HepG2 (cell line): Measurements from ENCODE around the gene CYP19A1. TPM values are rescaled to one million over a fixed set of nuclear protein-coding genes. Genes with fewer than 3 reads are reported as not detected.

ENCODE experiments used
- ARID5B ChIP-seq: IDR thresholded peaks from 2 replicates; pipeline ENCODE4 v1.4.0; 2020; ENCODE audit warnings: mild to moderate bottlenecking, missing genetic modification reagents
- DPF2 ChIP-seq: sonication (generic); formaldehyde crosslinking; IDR thresholded peaks from 2 replicates; pipeline ENCODE4 v1.4.0; 2020; ENCODE audit warnings: mild to moderate bottlenecking, low read depth, missing genetic modification reagents, borderline replicate concordance
- FOXP4 ChIP-seq: sonication (generic); formaldehyde crosslinking; IDR thresholded peaks from 2 replicates; pipeline ENCODE4 v1.4.0; 2020; ENCODE audit warnings: missing genetic modification reagents
- HNF1A ChIP-seq, 2 experiments: sonication (generic) in 1 of 2; formaldehyde crosslinking in 1 of 2; IDR thresholded peaks; 2 replicates each; pipeline versions ENCODE4 v1.4.0 to v1.6.1; 2016 to 2020; ENCODE audit warnings: borderline replicate concordance in 1 of 2, low read depth in 1 of 2, mild to moderate bottlenecking in 1 of 2, missing genetic modification reagents in 1 of 2
- NR2C2 ChIP-seq: sonication (generic); formaldehyde crosslinking; IDR thresholded peaks from 2 replicates; pipeline ENCODE4 v1.4.0; 2020; ENCODE audit warnings: missing genetic modification reagents, mild to moderate bottlenecking, moderate library complexity, borderline replicate concordance
- PHF5A ChIP-seq: IDR thresholded peaks from one replicate; pipeline ENCODE4 v1.6.1; 2018; ENCODE audit warnings: low read depth, missing genetic modification reagents; ENCODE audit not compliant: unreplicated experiment
- WIZ ChIP-seq: sonication (generic); formaldehyde crosslinking; IDR thresholded peaks from 2 replicates; pipeline ENCODE4 v1.5.1; 2020; ENCODE audit warnings: mild to moderate bottlenecking, missing genetic modification reagents
- ZMAT5 ChIP-seq: sonication (generic); formaldehyde crosslinking; IDR thresholded peaks from 2 replicates; pipeline ENCODE4 v1.5.0; 2020; ENCODE audit warnings: mild to moderate bottlenecking, low read depth, missing genetic modification reagents, borderline replicate concordance
- ZMYM4 ChIP-seq: sonication (generic); formaldehyde crosslinking; IDR thresholded peaks from 2 replicates; pipeline ENCODE4 v1.8.1; 2023; ENCODE audit warnings: mild to moderate bottlenecking, missing genetic modification reagents
- ZNF263 ChIP-seq: sonication (generic); formaldehyde crosslinking; IDR thresholded peaks from 2 replicates; pipeline ENCODE4 v1.4.0; 2020; ENCODE audit warnings: missing genetic modification reagents
- ZNF691 ChIP-seq: sonication (generic); formaldehyde crosslinking; IDR thresholded peaks from 2 replicates; pipeline ENCODE4 v1.4.0; 2020; ENCODE audit warnings: missing genetic modification reagents, low read depth, mild to moderate bottlenecking, borderline replicate concordance
- ZNF746 ChIP-seq: sonication (generic); formaldehyde crosslinking; IDR thresholded peaks from 2 replicates; pipeline ENCODE4 v1.8.0; 2022; ENCODE audit warnings: mild to moderate bottlenecking, missing genetic modification reagents
- ZNF761 ChIP-seq: sonication (generic); formaldehyde crosslinking; conservative IDR thresholded peaks from 2 replicates; pipeline ENCODE4 v1.4.0; 2020; ENCODE audit warnings: mild to moderate bottlenecking, missing genetic modification reagents
- ZNF816 ChIP-seq: sonication (generic); formaldehyde crosslinking; IDR thresholded peaks from 2 replicates; pipeline ENCODE4 v1.8.0; 2022; ENCODE audit warnings: missing genetic modification reagents, mild to moderate bottlenecking, borderline replicate concordance
- polyA plus RNA-seq, 8 experiments: library from polyadenylated mRNA; depleted of rRNA in 3 of 8; stranded (reverse) in 7 of 8; unstranded in 1 of 8; fragments of >200 nt; fragmentation: Illumina TruSeq in 4 of 8; extraction: Trizol in 4 of 8; gene quantifications; 2 replicates each; pipeline versions ENCODE4 v1.2.1 to v1.2.3, GENCODE V29; 2011 to 2016; ENCODE audit warnings: low read depth in 4 of 8, missing spikeins in 1 of 8, mixed read lengths in 1 of 8; ENCODE audit not compliant: insufficient read depth in 1 of 8
- total RNA-seq, 5 experiments: library from RNA; depleted of rRNA; stranded (reverse); fragments of >200 nt; fragmentation: Illumina TruSeq; extraction: Trizol; gene quantifications; 2 replicates each; pipeline ENCODE4 v1.2.3, GENCODE V29; 2016; ENCODE audit warnings: low read depth in 1 of 5

CYP19A1 gene
- total and polyA plus RNA-seq, 2 of the 13 experiments (the other 11 are each of a cell fraction or from before 2014, with no cell fraction given), result 10.9 to 23.0 TPM

DNA sequence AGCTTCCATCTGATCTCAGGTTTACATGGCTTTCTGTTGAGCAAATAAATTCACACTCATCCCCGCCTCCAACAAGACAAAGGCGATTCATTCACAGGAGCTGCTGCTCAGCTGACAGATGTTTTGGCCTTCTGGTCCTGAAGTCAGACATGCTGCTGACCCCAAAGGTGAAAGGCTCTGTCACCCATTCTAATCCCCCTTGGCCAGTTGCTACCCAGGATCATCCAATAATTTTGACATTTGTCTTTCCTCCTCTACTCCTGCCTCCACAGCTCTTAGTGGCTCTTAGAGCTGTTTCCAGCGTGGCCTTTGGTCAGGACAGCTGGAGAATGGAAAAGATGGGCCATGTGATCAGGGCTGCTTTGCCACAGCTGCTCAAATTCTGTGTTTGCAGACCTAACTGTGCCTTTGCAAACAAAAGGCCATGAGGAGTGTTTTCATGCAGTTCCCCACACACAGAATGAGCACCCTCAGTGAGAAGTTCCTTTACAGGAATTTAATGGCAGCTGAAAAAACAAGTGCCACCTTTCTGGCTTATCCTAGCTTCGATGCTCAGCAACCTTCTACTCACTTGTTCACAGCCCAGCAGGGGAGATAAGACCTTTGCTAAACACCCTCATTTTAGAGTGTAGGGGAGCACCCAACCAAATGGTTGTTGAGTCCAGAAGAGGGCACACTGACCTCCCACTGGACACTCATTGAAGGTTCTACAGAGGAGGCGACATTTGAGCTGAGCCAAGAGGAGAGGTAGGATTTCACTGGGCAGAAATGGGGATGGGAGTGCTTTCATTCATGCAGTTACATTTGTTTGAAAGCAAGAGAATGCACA is 39.0 kb downstream of the CYP19A1 start (continued):
- TF ChIP-seq PHF5A (CRISPR knock-in tag) (no peak), ARID5B (CRISPR knock-in tag) (peak; percentile 78), DPF2 (CRISPR knock-in tag) (peak; percentile 20; the same call in 1 of the 2 replicates), ZNF816 (CRISPR knock-in tag) (peak; percentile 73; the same call in 1 of the 2 replicates), ZNF691 (CRISPR knock-in tag) (0 out of 2 replicates have a peak, but pooled peaks have one; percentile 51), ZNF263 (CRISPR knock-in tag) (peak; percentile 83), HNF1A (IDR thresholded peaks at IDR 0.05; ENCODE audit: low read depth) (no peak), HNF1A (CRISPR knock-in tag; IDR thresholded peaks at IDR 0.05; ENCODE audit: borderline replicate concordance) (peak; percentile 34; the same call in 1 of the 2 replicates), FOXP4 (CRISPR knock-in tag) (peak; percentile 66), NR2C2 (peak; percentile 26; the same call in 1 of the 2 replicates), ZMYM4 (peak; percentile 36), WIZ (CRISPR knock-in tag) (peak; percentile 55; the same call in 1 of the 2 replicates), ZMAT5 (CRISPR knock-in tag) (no peak), ZNF761 (CRISPR knock-in tag) (no peak), ZNF746 (0 out of 2 replicates have a peak, but pooled peaks have one; percentile 39)
